Prostate gland (tissue), 2 donors: ENCODE results near the gene TRAPPC14.
"Not testable (repeated sequence)": the region's sequence is repeated elsewhere in the genome, so short reads cannot be mapped to it uniquely, and the experiment has no call there.

Experiments used
- POLR2A ChIP-seq: fragments of 450-650 bp; IDR thresholded peaks from one replicate; pipeline ENCODE4 v1.6.1; 2016; ENCODE audit warnings: antibody characterized with exemption, mild to moderate bottlenecking
- POLR2AphosphoS5 ChIP-seq: sonication (generic); formaldehyde crosslinking; IDR thresholded peaks from one replicate; pipeline ENCODE4 v1.6.1; 2017; ENCODE audit warnings: antibody characterized with exemption
- TF ChIP-seq, protein P1 (sequence below), 4 experiments: fragments of 200-600 bp in 2 of 4; fragments of 450-650 bp in 2 of 4; sonication (generic) in 2 of 4; IDR thresholded peaks; 1 replicate in 3 of 4; 2 replicates in 1 of 4; pipeline ENCODE4 v1.5.1; 2016 to 2019; ENCODE audit warnings: antibody characterized with exemption in 4 of 4, mild to moderate bottlenecking in 2 of 4, moderate library complexity in 2 of 4

DNA sequence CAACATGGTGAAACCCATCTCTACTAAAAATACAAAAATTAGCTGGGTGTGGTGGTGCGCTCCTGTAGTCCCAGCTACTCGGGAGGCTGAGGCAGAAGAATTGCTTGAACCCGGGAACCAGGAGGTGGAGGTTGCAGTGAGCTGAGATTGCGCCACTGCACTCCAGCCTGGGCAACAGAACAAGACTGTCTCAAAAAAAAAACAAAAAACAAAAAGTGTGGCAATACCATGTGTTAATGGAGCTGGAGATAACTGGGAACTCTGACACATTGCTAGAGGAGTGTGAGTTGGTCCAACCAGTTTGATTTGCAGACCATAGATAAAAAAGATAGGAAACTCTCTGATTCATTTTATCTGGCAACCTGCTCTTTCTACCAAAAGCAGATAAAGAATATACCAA is 12.2 kb downstream of the TRAPPC14 start:
- TF ChIP-seq, protein P1, sequence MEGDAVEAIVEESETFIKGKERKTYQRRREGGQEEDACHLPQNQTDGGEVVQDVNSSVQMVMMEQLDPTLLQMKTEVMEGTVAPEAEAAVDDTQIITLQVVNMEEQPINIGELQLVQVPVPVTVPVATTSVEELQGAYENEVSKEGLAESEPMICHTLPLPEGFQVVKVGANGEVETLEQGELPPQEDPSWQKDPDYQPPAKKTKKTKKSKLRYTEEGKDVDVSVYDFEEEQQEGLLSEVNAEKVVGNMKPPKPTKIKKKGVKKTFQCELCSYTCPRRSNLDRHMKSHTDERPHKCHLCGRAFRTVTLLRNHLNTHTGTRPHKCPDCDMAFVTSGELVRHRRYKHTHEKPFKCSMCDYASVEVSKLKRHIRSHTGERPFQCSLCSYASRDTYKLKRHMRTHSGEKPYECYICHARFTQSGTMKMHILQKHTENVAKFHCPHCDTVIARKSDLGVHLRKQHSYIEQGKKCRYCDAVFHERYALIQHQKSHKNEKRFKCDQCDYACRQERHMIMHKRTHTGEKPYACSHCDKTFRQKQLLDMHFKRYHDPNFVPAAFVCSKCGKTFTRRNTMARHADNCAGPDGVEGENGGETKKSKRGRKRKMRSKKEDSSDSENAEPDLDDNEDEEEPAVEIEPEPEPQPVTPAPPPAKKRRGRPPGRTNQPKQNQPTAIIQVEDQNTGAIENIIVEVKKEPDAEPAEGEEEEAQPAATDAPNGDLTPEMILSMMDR (IDR thresholded peaks at IDR 0.05), result not testable (repeated sequence)
- not testable (repeated sequence) for TF ChIP-seq POLR2A, POLR2AphosphoS5
